HUES6 (cell line): ENCODE data around the gene TRIM24.
"Not testable (repeated sequence)": the region's sequence is repeated elsewhere in the genome, so short reads cannot be mapped to it uniquely, and the experiment has no call there.

Source experiments
- H3K27ac ChIP-seq: 2 replicates; pipeline ENCODE4 v1.7.0; 2013; ENCODE audit warnings: low read depth, mild to moderate bottlenecking, low read length, inconsistent platforms
- H3K27me3 ChIP-seq: 2 replicates; pipeline ENCODE4 v1.6.1; 2013; ENCODE audit warnings: low read length; ENCODE audit not compliant: control insufficient read depth, insufficient read depth
- H3K36me3 ChIP-seq: 2 replicates; pipeline ENCODE4 v1.6.1; 2013; ENCODE audit warnings: low read length; ENCODE audit not compliant: control insufficient read depth, insufficient read depth
- H3K4me1 ChIP-seq: 2 replicates; pipeline ENCODE4 v1.6.1; 2013; ENCODE audit warnings: low read length; ENCODE audit not compliant: control insufficient read depth, insufficient read depth
- H3K4me3 ChIP-seq: 2 replicates; pipeline ENCODE4 v1.5.1; 2013; ENCODE audit warnings: low read depth, low read length
- H3K9ac ChIP-seq: one replicate; pipeline ENCODE4 v1.6.1; 2013; ENCODE audit warnings: mild to moderate bottlenecking, low read length
- H3K9me3 ChIP-seq: 2 replicates; pipeline ENCODE4 v1.6.1; 2013; ENCODE audit warnings: low read depth, low read length; ENCODE audit not compliant: control insufficient read depth, insufficient read depth

TRIM24 gene

DNA sequence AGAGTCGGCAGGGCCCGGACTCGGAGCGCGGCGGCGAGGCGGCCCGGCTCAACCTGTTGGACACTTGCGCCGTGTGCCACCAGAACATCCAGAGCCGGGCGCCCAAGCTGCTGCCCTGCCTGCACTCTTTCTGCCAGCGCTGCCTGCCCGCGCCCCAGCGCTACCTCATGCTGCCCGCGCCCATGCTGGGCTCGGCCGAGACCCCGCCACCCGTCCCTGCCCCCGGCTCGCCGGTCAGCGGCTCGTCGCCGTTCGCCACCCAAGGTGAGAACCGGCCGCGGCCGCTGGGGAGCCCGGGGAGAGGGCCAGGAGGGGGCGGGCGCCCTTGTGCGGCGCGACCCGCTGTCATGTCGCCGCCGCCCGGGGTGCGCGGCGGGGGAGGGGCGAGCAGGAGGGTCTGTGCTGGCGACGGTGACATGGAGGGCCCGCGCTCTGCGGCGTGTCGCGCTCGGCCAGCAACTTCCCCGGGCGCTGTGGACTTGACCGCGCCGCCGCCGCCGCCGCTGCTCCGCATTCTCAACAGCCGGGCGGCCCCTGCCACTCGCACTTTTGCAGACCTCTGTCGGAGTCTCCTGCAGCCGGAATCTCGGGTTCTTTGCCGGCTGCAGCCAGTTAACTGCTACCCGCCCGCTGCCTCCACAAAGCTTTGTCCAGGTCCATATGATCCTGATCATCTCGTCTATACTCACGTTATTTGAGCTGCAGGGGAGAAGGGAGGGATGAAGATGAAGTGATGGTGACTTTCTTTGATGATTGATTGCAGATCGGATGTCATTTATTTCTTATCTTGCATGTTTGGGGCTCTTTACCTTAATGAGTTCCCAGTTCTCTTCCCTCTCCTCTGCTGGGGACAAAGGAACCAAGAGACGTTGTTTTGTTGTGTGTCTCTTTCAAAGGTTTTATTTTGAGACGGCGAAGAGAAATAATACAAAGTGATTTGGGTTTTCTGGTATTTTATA is 869 bp downstream of the TRIM24 start:
- Histone ChIP-seq H3K36me3 (peaks cover 31% of the 10 kb centered on the region), H3K27ac (peak overlapping the region; percentile 83), H3K9me3 (peaks cover 9% of the 10 kb centered on the region; the same call in 1 of the 2 replicates), H3K4me3 (peak overlapping the region; percentile 90), H3K4me1 (peaks cover 17% of the 10 kb centered on the region), H3K27me3 (no peaks in the 10 kb centered on the region), H3K9ac (peak overlapping the region; percentile 86)

DNA sequence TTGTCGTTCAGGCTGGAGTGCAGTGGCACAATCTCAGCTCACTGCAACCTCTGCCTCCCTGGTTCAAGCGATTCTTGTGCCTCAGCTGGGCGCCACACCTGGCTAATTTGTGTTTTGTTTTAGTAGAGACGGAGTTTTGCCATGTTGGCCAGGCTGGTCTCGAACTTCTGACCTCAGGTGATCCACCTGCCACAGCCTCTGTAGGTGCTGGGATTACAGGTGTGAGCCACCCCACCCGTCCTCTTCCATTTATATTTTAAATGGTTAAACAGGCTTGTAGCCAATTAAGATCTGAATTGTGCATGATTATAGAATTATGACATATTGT is 3.2 kb downstream of the TRIM24 start:
- H3K9ac ChIP-seq, H3K4me1 ChIP-seq, H3K27me3 ChIP-seq, H3K27ac ChIP-seq: not testable (repeated sequence)
- H3K9me3 ChIP-seq, result peaks cover 11% of the 10 kb centered on the region; the same call in 1 of the 2 replicates
- H3K4me3 ChIP-seq, result peak overlapping the region; percentile 57
- peaks cover 49% of the 10 kb centered on the region for H3K36me3 ChIP-seq

DNA sequence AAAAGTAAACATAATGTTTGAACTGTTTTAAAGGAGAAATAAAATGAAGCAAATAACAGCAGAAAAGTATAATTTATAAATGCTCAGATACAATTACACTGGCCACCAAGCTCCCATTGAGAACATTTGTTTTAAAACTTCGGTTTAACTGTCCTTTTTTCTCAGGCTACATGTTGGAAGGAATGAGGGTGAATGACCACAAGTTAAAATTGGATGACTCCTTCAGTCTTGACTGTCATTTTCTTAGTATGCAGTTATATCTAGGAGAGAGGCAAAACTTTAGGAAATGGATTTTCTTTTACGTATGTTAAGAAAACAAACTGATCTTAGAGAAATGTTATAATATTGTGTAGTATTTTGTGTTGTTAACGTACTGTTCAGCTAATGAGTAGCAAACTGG is 5.0 kb downstream of the TRIM24 start:
- no peak overlapping the region for H3K9ac ChIP-seq
- peaks cover 15% of the 10 kb centered on the region; the same call in 1 of the 2 replicates for H3K9me3 ChIP-seq
- H3K4me3 ChIP-seq, result peak overlapping the region; percentile 35
- no peak overlapping the region for H3K27ac ChIP-seq
- H3K27me3 ChIP-seq, result no peaks in the 10 kb centered on the region
- peaks cover 65% of the 10 kb centered on the region for H3K36me3 ChIP-seq
- H3K4me1 ChIP-seq, result peaks cover 8% of the 10 kb centered on the region; the same call in 1 of the 2 replicates

DNA sequence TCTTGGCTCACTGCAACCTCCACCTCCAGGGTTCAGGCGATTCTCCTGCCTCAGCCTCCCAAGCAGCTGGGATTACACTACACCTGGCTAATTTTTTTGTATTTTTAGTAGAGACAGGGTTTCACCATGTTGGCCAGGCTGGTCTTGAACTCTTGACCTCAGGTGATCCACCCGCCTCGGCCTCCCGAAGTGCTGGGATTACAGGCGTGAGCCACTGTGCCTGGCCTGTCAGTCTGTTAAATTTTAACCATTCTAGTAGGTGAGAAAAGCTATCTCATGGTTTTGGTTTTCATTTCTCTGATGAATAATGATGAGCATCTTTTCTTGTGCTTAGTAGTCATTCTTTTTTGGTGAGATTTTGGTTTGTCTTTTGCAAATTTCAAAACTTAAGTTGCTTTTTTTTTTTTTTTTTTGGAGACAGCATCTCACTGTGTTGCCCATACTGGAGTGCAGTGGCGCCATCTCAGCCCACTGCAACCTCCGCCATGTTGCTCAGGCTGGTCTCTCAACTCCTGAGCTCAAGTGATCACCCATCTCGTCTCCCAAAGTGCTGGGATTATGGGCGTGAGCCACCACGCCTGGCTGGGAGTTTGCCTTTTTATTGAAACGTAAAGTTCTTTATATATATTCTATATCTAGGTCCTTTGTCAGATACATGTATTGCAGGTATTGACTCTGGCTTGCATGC is 6.2 kb downstream of the TRIM24 start:
- not testable (repeated sequence) for H3K27me3 ChIP-seq, H3K4me3 ChIP-seq, H3K27ac ChIP-seq, H3K9ac ChIP-seq
- H3K36me3 ChIP-seq, result peaks cover 71% of the 10 kb centered on the region
- peaks cover 13% of the 10 kb centered on the region for H3K4me1 ChIP-seq
- H3K9me3 ChIP-seq, result peaks cover 15% of the 10 kb centered on the region; the same call in 1 of the 2 replicates

DNA sequence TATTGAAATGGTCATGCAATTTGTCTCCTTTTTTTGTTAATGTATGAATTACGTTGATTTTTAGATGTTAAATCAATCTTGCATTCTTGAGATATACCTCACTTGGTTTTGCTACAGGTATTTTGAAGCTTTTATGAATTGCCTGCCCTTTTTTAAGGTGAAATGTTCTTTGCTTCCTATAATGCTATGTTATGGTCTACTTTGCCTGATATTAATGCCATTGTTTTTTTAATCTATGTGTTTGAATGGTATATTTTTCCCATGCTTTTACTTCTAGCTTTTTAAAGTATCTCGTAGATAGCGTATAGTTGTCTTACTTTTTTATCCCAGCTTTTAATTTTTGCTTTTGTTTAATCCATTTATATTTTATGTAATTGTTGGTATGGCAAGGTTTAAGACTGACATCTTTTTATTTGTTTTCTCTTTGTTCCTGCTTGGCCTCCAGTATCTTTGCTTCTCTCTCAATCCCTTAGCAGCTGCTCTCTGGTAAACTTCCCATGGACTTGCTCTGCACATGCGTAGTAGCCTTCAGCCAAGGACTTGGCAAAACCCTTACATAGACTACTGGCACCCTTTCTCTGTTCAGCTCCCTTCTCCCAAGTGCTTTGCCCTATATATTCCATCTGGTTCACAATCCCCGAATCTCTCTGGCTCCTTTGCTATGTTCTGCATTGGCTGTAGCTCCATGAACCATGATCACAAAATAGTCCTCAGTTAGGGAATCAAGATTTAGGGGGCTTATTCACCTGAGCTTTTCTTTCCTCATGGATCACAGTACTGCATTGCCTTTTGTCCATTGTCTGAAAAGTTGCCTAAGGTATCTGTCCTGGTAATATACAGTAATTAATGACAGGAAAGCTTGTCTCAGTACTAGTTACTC is 8.4 kb downstream of the TRIM24 start:
- Histone ChIP-seq H3K27ac (no peak overlapping the region), H3K9ac (no peak overlapping the region), H3K4me3 (no peak overlapping the region), H3K9me3 (peaks cover 11% of the 10 kb centered on the region; the same call in 1 of the 2 replicates), H3K4me1 (peaks cover 18% of the 10 kb centered on the region), H3K27me3 (no peaks in the 10 kb centered on the region), H3K36me3 (peaks cover 62% of the 10 kb centered on the region)

DNA sequence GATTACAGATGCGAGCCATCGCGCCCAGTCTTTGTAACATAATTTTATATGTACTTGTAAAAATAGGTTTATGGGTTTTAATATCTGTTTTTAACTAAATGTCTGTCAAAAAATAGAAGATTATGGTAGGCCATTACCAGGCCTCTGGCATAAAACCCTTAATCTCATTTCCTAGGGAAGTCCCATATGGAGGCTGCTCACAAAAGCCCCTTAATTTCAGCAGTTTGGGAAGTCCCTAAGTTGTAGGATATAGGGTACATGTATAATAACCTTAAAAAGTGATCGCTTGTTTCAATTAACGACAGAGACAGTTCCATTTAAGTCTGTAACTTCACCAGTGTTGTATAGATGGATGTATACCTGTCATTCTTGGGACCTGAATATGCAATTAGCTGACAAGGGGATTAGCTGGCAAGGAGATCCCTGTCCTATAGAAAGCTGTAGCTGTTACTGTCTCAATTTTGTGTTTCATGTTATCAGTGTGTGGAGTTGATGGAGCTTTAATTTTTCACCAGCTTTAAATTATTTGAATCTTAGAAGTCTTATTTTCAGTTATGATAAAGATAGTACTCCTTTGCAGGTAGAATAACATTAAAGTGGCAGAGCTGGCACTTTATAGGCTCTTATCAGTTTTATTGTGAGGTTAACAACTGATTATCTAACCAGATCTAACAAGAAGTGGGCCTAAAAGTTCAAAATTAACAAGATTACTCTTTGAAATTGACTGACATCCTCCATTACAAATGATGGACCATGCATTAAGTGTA is 10.5 kb downstream of the TRIM24 start:
- Histone ChIP-seq H3K27ac (no peak overlapping the region), H3K4me1 (peaks cover 20% of the 10 kb centered on the region), H3K27me3 (no peaks in the 10 kb centered on the region), H3K9me3 (peaks cover 6% of the 10 kb centered on the region; the same call in 1 of the 2 replicates), H3K4me3 (no peak overlapping the region), H3K9ac (no peak overlapping the region), H3K36me3 (peaks cover 47% of the 10 kb centered on the region)

DNA sequence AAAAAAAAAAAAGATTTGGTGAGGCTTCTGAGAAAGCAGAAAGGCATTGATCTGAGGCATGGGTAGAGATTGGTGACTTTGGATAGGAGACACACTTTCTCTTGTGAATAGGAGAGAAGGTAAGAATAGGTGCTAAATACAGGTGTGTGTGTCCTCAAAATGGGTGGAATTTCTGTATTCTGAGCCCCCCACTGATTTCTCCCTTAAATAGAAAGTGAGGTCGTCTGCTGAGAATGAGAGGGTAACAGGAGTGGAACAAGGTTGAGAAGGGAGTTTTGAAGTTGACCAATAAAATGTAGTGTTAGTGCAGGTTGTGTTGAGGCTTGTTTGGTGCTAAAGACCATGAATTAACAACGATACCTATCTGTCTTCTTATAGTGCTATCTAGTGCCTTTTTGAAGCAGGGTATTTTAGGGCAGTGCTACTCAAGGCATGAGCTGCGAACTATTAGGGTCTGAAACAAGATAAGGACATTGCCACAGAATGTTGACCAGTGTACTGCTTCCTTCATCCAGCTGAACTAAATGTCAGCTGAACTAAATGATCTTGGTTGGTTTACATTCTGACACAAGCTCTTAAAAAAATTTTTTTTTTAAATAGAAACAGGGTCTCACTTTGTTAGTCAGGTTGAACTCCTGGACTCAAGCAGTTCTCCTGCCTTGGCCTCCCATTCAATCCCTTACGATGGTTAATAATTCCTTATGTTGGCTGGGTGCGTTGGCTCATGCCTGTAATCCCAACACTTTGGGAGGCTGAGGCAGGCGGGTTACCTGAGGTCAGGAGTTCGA is 12.4 kb downstream of the TRIM24 start:
- Histone ChIP-seq H3K36me3 (peaks cover 39% of the 10 kb centered on the region), H3K9me3 (peaks cover 4% of the 10 kb centered on the region; the same call in 1 of the 2 replicates), H3K27ac (no peak overlapping the region; the same call in 1 of the 2 replicates), H3K27me3 (no peaks in the 10 kb centered on the region), H3K4me3 (no peak overlapping the region), H3K4me1 (peaks cover 28% of the 10 kb centered on the region), H3K9ac (no peak overlapping the region)

DNA sequence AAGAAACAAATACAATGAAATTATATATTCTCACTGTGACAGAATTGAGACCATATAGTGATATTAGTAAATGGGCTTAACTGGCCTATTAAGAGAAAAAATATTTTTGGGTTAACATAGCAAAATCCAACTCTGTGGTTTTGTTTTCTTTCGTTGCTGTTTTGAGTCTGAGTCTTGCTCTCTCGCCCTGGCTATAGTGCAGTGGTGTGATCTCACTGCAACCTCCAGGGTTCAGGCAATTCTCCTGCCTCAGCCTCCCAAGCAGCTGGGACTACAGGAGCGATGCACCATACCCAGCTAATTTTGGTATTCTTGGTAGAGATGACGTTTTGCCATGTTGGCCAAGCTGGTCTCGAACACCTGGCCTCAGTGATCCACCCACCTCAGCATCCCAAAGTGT is 15.3 kb downstream of the TRIM24 start:
- peaks cover 46% of the 10 kb centered on the region for H3K4me1 ChIP-seq
- no peaks in the 10 kb centered on the region for H3K27me3 ChIP-seq
- no peak overlapping the region for H3K9ac ChIP-seq
- no peak overlapping the region for H3K27ac ChIP-seq
- H3K36me3 ChIP-seq, result peaks cover 16% of the 10 kb centered on the region; the same call in 1 of the 2 replicates
- no peaks in the 10 kb centered on the region; the same call in 1 of the 2 replicates for H3K9me3 ChIP-seq
- no peak overlapping the region for H3K4me3 ChIP-seq

DNA sequence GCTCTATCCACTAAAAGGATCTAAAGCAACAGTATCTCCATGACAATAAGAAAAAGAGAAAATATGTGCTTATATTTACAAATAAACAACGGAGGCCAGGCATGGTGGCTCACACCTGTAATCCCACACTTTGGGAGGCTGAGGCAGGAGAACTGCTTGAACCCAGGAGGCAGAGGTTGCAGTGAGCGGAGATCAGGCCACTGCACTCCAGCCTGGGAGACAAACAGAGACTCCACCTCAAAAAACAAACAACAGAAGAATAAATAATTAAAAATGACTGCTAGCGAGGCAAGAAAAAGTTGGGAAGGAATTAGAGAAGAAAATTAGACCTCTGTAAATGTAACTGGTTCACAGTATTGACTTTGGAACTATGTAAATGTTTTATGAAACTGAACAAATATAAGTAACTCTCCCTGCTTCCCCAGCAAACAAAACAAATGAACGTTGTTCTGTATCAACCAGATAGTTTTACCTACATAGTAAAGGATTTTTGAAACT is 17.1 kb downstream of the TRIM24 start:
- no peak overlapping the region for H3K4me3 ChIP-seq
- no peaks in the 10 kb centered on the region; the same call in 1 of the 2 replicates for H3K9me3 ChIP-seq
- H3K27ac ChIP-seq, result no peak overlapping the region
- peaks cover 14% of the 10 kb centered on the region; the same call in 1 of the 2 replicates for H3K36me3 ChIP-seq
- no peak overlapping the region for H3K9ac ChIP-seq
- H3K4me1 ChIP-seq, result peaks cover 46% of the 10 kb centered on the region
- H3K27me3 ChIP-seq, result no peaks in the 10 kb centered on the region
